Glutamatergic neuron (in vitro differentiated cells): ENCODE results near the gene E2F7. TPM values are rescaled to one million over a fixed set of nuclear protein-coding genes. Genes with fewer than 3 reads are reported as not detected.
A peak's percentile ranks its signal among the peaks of the same experiment; 100 is the strongest.

Source experiments
- DNase-seq: peaks from one replicate; pipeline ENCODE4 v3.0.0; 2022
- H3K27ac Mint-ChIP-seq: one replicate; pipeline ENCODE4 v1.8.0; 2020; ENCODE audit warnings: mild to moderate bottlenecking, mixed read lengths, inconsistent platforms; ENCODE audit not compliant: unreplicated experiment
- H3K27me3 Mint-ChIP-seq: one replicate; pipeline ENCODE4 v1.8.0; 2020; ENCODE audit warnings: mild to moderate bottlenecking, moderate library complexity, mixed read lengths, inconsistent platforms; ENCODE audit not compliant: unreplicated experiment
- H3K36me3 Mint-ChIP-seq: one replicate; pipeline ENCODE4 v1.8.0; 2020; ENCODE audit warnings: mild to moderate bottlenecking, mixed read lengths, inconsistent platforms; ENCODE audit not compliant: unreplicated experiment
- H3K4me1 Mint-ChIP-seq: one replicate; pipeline ENCODE4 v1.8.0; 2020; ENCODE audit warnings: mild to moderate bottlenecking, low read depth, mixed read lengths, inconsistent platforms; ENCODE audit not compliant: unreplicated experiment
- H3K4me3 Mint-ChIP-seq: one replicate; pipeline ENCODE4 v1.8.0; 2020; ENCODE audit warnings: mild to moderate bottlenecking, mixed read lengths, inconsistent platforms; ENCODE audit not compliant: unreplicated experiment
- H3K9me3 Mint-ChIP-seq: one replicate; pipeline ENCODE4 v1.8.0; 2020; ENCODE audit warnings: mild to moderate bottlenecking, moderate library complexity, mixed read lengths, inconsistent platforms; ENCODE audit not compliant: unreplicated experiment
- total RNA-seq: library from RNA; stranded (reverse); fragmentation: NEBNext Ultra II Directional; extraction: Animal tissue kit (Norgen Biotek cat#: 25700); gene quantifications from one replicate; pipeline ENCODE4 v1.2.1, GENCODE V29; 2021; ENCODE audit not compliant: unreplicated experiment
- TF ChIP-seq, protein P1 (sequence below): fragments of 200-600 bp; sonication (generic); IDR thresholded peaks from one replicate; pipeline ENCODE4 v1.5.0; 2021; ENCODE audit not compliant: partially characterized antibody, unreplicated experiment

Gene E2F7
- total RNA-seq, 1 donor from 2014 or later, result 4.2 TPM

DNA sequence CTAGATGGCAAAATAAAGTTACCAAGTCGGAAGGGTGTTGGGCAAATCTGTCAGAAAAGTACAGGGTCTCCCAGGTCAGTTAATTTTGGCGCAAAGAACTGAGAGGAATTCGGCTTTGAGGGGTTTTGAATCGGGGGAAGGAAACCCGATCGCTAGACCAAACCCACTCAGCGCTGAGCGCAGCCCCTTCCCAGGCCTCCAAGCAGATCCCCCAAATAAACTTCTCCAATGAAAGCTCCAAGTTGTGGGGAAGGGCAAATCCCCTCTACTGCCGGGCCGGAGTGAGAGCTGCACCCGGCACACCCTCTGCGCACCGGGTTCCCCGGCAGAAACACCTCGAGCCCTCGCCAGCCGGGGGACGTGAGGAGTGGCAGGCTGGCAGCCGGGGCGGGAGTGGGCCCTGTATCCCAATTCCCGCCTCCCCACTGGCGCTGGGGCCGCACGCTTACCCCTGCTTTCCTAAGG, 441 bp downstream of the E2F7 start:
- Mint-ChIP-seq H3K27ac (peak overlapping the region; percentile 70), H3K9me3 (peaks cover 3% of the 10 kb centered on the region), H3K4me3 (peak overlapping the region; percentile 83), H3K36me3 (no peaks in the 10 kb centered on the region), H3K4me1 (peaks cover 6% of the 10 kb centered on the region), H3K27me3 (peaks cover 4% of the 10 kb centered on the region)
- TF ChIP-seq, protein P1, sequence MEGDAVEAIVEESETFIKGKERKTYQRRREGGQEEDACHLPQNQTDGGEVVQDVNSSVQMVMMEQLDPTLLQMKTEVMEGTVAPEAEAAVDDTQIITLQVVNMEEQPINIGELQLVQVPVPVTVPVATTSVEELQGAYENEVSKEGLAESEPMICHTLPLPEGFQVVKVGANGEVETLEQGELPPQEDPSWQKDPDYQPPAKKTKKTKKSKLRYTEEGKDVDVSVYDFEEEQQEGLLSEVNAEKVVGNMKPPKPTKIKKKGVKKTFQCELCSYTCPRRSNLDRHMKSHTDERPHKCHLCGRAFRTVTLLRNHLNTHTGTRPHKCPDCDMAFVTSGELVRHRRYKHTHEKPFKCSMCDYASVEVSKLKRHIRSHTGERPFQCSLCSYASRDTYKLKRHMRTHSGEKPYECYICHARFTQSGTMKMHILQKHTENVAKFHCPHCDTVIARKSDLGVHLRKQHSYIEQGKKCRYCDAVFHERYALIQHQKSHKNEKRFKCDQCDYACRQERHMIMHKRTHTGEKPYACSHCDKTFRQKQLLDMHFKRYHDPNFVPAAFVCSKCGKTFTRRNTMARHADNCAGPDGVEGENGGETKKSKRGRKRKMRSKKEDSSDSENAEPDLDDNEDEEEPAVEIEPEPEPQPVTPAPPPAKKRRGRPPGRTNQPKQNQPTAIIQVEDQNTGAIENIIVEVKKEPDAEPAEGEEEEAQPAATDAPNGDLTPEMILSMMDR, result no peak
- DNase-seq, result no peak

DNA sequence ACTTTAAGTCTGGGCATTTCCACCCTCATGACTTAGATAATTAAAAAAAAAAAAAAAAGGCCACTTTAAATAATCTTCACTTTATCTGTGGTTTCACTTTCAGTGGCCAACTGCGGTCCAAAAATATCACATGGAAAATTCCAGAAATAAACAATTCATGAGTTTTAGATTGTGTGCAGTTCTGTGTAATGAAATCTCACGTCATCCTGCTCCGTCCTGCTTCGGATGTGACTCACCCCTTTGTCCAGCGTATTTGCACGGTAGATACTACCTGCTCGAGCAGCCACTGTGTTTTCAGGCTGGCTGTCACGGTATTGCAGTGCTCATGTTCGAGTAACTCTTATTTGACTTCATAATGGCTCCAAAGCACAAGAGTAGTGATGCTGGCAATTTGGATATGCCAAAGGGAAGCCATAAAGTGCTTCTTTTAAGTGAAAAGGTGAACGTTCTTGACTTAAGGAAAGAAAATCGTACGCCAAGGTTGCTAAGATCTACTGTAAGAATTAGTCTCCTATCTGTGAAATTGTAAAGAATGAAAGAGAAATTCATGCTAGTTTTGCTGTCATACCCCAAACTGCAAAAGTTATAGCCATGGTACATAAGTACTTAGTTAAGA, 2.4 kb downstream of the E2F7 start:
- Mint-ChIP-seq H3K27me3 (peaks cover 4% of the 10 kb centered on the region), H3K4me1 (peaks cover 5% of the 10 kb centered on the region), H3K27ac (no peak overlapping the region), H3K9me3 (peaks cover 3% of the 10 kb centered on the region), H3K36me3 (no peaks in the 10 kb centered on the region), H3K4me3 (no peak overlapping the region)
- DNase-seq, result no peak
- TF ChIP-seq, protein P1, result no peak

DNA sequence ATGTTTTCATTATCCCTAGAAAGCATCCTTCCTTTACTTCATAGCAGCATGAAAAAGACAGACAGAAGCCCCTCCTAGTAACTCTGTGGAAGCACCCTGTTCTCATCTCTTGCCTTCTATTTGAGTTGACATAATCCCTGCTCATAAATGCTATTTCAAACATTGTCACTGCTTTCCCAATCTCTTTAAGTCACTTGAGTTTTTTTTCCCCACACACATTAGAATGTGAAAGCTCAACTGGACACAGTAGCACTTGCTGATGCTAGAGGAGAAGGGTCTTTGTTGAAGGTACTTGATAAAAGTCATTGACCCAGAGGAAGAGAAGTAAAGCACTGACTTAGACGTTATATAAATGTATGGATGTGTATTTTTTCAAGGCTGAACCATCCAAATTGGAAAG, 3.0 kb downstream of the E2F7 start:
- H3K36me3 Mint-ChIP-seq, result no peaks in the 10 kb centered on the region
- H3K27me3 Mint-ChIP-seq, result peaks cover 4% of the 10 kb centered on the region
- H3K27ac Mint-ChIP-seq, result no peak overlapping the region
- TF ChIP-seq, protein P1, result no peak
- H3K9me3 Mint-ChIP-seq, result peaks cover 3% of the 10 kb centered on the region
- no peak for DNase-seq
- H3K4me1 Mint-ChIP-seq, result peaks cover 5% of the 10 kb centered on the region
- no peak overlapping the region for H3K4me3 Mint-ChIP-seq

DNA sequence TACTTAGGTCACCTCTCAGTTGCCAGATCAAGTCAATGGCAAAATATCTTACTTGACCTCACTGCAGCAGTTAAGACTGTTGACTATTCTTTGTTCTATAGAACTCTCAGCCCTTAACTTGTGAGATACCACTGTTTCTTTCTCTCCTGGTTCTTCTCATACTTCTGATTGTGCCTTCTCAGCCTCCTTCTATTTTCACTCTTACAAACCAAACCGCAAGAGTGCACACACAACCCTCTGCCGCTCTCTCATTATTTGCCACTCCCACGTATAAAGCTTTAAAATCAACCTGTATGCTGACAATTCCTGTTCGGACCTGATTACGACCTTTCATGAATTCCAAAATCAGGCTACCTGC, 4.5 kb downstream of the E2F7 start:
- TF ChIP-seq, protein P1, result no peak
- Mint-ChIP-seq H3K27ac (no peak overlapping the region), H3K4me1 (peaks cover 3% of the 10 kb centered on the region), H3K4me3 (no peak overlapping the region), H3K36me3 (no peaks in the 10 kb centered on the region), H3K9me3 (peaks cover 3% of the 10 kb centered on the region), H3K27me3 (peaks cover 1% of the 10 kb centered on the region)
- no peak for DNase-seq

DNA sequence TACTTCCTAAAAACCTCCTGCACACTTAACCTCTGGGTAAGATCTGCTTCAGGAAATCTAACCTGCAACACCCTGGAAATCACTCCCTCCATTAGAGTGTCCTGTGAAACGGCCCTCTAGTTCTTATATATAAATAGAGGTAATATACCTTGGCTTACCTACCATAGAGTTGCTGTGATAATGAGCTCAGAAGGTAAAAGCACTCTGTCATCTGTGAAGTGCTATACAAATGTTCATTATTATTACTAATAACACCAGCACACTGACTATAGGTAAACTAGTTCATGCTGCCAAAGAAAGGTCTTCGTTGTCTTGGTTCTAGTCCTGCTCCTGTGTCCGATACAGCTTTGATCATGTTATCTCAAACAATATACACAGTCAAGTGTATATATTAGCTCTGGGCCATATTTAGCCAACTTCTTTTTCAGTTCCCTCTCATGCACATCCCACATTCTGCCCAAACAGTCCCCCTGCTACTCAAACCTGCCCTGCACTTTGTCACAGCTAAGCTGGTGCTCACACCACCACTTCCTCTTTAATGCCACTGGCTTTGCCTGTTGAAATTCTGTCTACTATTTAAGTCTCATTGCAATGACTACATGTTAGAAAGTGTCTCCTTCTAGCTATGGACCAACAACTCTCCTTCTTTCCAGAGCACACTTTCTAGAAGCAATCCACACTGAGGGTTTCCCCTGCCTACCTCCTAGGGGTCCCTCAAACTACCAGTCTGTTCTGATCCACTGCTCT, 5.1 kb downstream of the E2F7 start:
- peaks cover 3% of the 10 kb centered on the region for H3K9me3 Mint-ChIP-seq
- TF ChIP-seq, protein P1, result no peak
- DNase-seq, result no peak
- H3K4me1 Mint-ChIP-seq, result peaks cover 3% of the 10 kb centered on the region
- no peak overlapping the region for H3K27ac Mint-ChIP-seq
- no peaks in the 10 kb centered on the region for H3K27me3 Mint-ChIP-seq
- no peak overlapping the region for H3K4me3 Mint-ChIP-seq
- no peaks in the 10 kb centered on the region for H3K36me3 Mint-ChIP-seq
